NCI-H1092 treated with DMSO at 0.1 percent for 48 hours (cell line): ENCODE measurements around the gene MAPK1IP1L.

Source experiments
- DNase-seq: peaks from one replicate; lab custom pipeline; 2025; lab: John Stamatoyannopoulos, UW

MAPK1IP1L gene

DNA sequence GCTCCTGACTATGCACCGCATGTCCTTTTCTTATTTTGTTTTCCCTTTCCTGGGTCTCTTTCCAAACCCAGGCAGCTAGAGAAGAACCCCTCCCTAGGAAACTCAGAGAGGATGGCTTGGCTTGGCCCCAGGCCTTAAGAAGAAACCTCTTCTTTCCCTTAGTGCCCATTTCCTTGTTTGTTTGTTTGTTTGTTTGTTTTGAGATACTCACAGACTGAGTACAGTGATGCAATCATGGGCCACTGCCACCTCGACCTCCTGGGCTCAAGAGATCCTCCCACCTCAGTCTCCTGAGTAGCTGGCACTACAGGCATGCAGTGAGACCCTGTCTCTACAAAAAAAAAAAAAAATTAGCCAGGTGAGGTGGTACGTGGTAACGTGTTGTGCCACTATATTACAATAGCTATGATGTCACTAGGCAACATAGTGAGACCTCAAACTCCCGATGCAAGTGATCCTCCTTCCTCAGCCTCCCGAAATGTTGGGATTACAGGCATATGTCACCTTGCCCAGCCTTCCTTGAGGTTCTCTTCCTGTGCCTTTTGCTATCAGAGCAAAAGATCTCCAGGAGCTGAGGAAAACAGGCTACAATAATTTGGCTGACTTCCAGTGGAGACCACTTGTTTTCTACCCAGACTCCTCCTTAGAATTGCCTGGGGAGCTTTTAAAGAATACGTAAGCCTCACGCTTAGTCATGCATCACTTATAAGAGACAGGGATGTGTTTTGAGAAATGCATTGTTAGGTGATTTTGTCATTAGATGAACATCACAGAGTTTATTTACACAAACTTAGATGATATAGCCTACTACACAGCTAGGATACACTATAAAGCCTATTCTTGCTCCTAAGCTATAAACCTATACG, 43.1 kb downstream of the MAPK1IP1L start:
- DNase-seq = no peak

GRCh38 chr14:55097881-55098560, 46.6 kb downstream of the MAPK1IP1L start:
- no peak for DNase-seq

- DNase-seq = no peak
Measured at GRCh38 chr14:55098561-55098898, 47.1 kb downstream of the MAPK1IP1L start.

GRCh38 chr14:55099756-55100155, 48.3 kb downstream of the MAPK1IP1L start:
- no peak for DNase-seq

- no peak for DNase-seq
Measured at GRCh38 chr14:55101698-55102097, 50.3 kb downstream of the MAPK1IP1L start.

DNA sequence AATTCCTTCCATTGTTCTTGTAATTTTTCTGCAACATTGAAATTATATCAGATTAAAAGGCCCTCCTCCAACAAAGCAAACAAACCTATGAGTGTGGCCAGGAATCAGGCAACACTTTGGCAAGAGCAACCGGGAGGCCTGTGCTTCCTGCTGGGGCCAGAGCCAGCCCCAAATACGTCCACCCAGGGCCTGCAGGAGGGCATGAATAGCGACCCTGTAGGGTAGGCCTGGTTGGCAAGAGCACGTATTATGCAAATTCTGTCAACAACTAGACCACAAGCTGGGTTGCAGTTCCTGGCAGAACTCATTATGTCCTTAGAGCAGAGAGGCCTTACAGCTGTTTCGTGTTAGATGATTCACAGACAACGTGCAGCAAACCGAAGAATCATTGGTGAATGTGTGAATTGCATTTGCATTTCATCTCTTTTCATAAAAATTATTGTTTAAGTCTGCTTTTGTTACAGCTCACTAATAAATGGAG, 50.7 kb downstream of the MAPK1IP1L start:
- peak; percentile 88 for DNase-seq

DNA sequence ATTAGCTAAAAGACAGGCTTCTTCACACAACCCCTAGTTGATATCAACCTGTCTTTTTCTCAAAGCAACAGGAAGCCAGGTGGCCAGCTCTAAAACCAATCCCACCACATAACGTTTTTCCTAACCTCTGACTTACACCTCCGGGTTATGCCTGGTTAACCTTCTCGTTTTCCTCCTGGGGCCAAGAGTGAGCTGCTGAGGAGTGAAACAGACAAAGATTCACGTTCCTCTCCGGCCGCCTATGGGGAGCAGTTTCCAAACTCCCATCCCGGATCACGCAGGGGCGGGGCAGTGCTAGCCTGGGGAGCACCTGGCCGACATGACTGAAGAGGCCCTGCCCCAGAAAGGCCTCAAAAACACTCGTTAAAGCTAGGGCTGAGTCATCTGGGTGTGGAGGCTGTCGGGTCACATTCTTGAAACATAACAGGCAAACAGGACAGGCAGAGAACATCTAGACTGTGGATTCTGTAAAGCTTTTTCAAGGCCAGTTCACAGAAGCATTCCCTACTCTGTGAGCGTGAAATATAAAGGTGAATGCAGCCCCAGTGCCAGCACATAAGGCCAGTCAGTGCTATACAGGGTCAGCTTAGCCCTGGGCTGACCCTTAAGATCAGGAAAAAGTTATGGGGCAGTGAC, 51.7 kb downstream of the MAPK1IP1L start:
- DNase-seq = no peak

DNA sequence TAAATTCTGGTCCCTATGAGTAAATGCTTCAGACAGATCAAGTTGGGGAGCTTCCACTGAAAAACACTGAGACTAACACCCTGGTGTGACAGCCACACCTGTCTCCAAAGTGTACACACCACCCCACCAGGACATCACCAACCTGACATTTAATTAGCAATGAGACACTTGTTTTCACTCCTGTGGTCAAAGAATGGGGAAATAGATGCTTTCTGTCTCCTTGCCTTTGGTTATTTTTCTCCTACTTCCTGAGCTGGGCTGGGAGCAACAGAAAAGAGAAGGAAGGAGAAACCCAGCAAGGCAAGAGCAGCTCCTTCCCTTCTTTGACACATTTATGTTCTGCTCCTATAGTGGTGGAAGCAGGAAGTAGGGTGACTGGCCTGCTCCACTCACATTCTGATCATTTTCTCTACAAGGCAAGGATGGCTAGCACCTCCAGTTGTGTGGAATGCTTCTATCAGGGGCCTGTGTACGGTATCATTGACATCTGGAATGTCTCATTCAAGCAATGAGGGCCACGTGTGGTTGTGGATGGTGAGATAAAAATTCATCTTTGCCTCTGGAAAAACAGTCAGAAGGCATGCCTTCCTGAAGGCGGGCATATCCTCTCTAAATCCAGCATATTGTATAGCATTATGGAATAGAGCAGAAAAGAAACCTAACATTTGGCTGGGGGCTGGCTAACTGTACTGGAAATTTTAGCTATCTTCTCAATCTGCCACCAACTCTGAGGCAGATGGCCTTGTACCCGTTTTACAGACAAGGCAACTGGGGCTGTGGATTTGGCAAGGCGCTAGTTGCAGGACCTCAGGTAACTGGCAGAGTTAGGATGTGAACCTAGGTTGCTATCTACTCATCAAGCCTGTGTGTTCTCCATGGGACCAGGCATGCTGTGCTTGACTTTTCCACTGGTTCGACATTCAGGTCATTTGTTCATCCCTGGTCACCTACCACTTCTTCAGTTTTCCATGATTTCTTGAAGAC, 52.8 kb downstream of the MAPK1IP1L start:
- DNase-seq = no peak

DNA sequence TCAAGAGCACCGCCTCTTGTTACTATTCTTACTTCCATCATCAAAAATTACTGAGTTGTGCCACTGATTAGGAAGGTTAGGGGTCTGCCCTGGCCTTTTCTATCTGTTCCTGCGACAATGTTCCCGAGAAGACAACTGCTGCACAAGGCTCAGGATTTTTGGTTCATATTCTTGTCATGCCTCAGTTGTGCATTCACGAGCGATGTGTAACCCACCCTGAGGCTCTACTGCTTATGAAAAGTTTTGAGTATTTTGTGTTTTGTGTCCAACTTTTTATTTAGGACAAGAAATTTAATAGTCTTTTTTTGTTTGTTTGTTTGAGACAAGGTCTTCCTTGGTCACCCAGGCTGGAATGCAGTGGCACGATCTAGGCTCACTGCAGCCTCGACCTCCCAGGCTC, 54.5 kb downstream of the MAPK1IP1L start:
- DNase-seq = no peak

GRCh38 chr14:55107766-55108554, 56.5 kb downstream of the MAPK1IP1L start:
- DNase-seq = no peak

DNA sequence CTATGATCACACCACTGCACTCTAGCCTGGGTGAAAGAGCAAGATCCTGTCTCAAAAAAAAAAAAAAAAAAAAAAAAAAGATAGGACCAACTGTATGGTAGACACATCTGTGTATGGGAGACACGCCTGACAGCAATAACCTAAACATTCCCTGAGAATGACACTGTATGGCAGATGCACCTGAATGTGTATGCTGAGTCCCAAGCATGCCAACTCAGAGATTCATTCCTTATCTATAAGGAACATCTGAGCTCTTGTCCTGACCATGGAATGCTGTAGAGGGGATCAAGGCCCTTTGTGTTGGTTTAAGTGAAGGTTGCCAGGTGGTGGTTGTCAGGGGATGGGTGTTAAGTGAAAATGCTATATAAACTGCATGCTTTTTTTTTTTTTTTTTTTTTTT, 58.4 kb downstream of the MAPK1IP1L start:
- no peak for DNase-seq

GRCh38 chr14:55111122-55111708, 59.8 kb downstream of the MAPK1IP1L start:
- DNase-seq = no peak

DNA sequence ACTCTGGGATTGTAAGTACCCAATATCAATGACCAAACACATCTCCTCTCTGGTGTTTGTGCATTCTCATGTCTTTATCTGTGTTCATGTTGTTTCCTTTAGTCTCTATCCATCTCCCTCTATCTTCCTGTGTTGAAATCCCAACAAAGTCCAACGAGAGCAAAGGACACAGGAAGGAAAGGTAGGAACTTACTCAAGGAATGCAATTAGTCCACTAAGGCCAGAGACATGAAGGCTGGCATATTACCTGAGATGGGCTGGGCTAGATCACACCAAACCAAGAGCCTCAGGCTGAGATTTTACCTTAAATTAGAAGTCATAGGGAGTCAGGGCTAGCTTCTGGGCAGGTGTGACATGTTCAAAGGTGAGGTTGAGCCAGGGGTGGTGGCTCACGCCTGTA, 63.3 kb downstream of the MAPK1IP1L start:
- DNase-seq = no peak

DNA sequence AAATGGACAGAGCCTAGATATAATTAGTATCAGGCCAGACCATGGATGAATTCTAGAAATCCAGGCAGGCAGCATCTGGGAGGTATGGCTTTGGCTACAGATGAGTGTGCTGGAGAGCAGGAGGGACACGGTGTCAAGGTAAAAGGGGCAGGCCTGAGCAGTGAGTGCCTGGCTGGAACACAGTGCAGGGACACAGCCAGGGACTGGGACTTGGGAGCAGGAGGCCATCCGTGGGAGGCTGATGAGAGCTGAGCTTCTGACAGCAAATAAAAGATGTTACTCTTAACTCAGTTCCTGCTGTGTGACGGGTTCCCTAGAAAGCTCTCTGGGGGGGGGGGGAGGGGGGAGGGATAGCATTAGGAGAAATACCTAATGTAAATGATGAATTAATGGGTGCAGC, 64.0 kb downstream of the MAPK1IP1L start:
- no peak for DNase-seq

DNA sequence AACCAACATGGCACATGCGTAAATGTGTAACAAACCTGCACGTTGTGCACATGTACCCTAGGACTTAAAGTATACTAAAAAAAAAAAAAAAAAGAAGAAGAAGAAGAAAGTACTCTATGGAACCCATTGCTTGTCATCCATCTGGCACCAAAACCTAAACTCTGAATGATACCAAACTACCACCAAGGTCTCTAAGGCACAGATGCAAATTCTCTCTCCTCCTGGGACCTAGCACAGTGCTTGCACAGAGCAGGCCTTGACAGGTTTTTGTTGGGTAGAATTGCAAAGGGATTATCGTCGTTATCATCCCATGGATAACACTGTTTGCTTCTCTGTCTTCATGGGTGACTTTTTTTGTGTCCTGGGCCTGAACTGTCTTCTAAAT, 64.4 kb downstream of the MAPK1IP1L start:
- no peak for DNase-seq

GRCh38 chr14:55116246-55117030, 65.0 kb downstream of the MAPK1IP1L start:
- DNase-seq = no peak

DNA sequence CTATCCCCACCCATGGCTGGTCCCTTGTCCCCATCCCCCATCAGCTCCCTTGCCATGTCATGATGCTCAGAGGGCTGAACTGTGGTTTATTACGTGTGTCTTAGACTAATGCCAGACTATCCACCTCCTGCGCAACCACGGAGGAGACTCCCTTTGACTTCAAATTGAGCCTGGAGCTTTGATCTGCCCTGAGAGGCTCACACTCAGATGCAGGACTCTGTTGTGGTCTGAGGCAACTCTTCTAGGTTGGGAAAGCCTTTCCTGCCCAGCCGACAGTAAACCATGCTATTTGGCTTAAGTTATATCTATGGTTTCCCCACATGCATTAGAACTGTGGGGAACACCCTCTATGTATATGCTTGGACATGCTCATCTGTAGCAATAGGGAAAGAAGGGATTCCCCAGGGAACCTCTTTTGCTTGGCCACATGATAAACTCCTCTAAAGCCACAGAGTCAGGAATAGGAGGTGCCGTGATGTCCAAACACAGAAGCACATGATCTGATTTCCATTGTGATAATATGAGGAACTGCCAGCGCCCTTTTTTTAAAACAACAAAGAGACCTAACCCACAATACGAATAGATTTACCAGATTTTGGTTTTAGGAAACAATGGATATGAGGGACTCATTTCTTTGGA, 66.5 kb downstream of the MAPK1IP1L start:
- DNase-seq = no peak

DNA sequence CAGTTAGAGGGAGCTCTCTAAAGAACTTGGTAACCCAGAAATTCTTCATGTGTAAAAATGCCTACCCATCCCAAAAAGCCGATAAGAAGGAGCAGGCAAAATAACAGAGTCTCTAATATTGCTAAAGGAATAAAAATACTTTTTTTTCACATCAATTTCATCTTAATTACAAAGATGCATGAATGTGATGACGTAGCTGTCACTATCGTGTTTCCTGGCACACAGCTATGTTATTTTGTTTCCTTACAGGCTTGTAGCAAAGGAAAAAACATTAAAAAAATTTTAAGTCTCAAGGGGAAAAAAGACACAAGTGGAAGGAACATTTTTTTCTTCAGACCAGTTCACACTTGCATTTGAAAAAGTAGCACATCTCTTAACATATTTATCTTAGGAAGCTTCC, 67.3 kb downstream of the MAPK1IP1L start:
- no peak for DNase-seq
